NOMO-1 treated with DMSO at 0.1 percent for 48 hours (cell line): Measurements from ENCODE around the gene ARHGEF9.
A peak's percentile ranks its signal among the peaks of the same experiment; 100 is the strongest.

ENCODE experiments used
- DNase-seq: peaks from one replicate; lab custom pipeline; 2025; ENCODE audit not compliant: unreplicated experiment; lab: John Stamatoyannopoulos, UW

The ARHGEF9 gene

GRCh38 chrX:63746715-63747114 lies 38.3 kb downstream of the ARHGEF9 start:
- no peak for DNase-seq

- no peak for DNase-seq
These were observed 38.7 kb downstream of the ARHGEF9 start for GRCh38 chrX:63746278-63746677.

- no peak for DNase-seq
These were observed 40.1 kb downstream of the ARHGEF9 start for GRCh38 chrX:63744850-63745394.

GRCh38 chrX:63743596-63743995 lies 41.4 kb downstream of the ARHGEF9 start:
- peak; percentile 24 for DNase-seq

- DNase-seq = no peak
These were observed 44.6 kb downstream of the ARHGEF9 start for GRCh38 chrX:63740382-63740781.

GRCh38 chrX:63739885-63740284 lies 45.1 kb downstream of the ARHGEF9 start:
- DNase-seq = no peak

- no peak for DNase-seq
These were observed 46.3 kb downstream of the ARHGEF9 start for GRCh38 chrX:63738696-63739095.

GRCh38 chrX:63737131-63737921 lies 47.7 kb downstream of the ARHGEF9 start:
- no peak for DNase-seq

GRCh38 chrX:63735882-63736281 lies 49.1 kb downstream of the ARHGEF9 start:
- no peak for DNase-seq

- no peak for DNase-seq
These were observed 64.7 kb downstream of the ARHGEF9 start for GRCh38 chrX:63720293-63720692.

- no peak for DNase-seq
These were observed 65.4 kb downstream of the ARHGEF9 start for GRCh38 chrX:63719633-63720032.

- no peak for DNase-seq
These were observed 66.9 kb downstream of the ARHGEF9 start for GRCh38 chrX:63718010-63718694.

- no peak for DNase-seq
These were observed 71.5 kb downstream of the ARHGEF9 start for GRCh38 chrX:63713526-63713925.

- DNase-seq = no peak
These were observed 76.2 kb downstream of the ARHGEF9 start for GRCh38 chrX:63708801-63709200.

GRCh38 chrX:63702556-63702955 lies 82.5 kb downstream of the ARHGEF9 start:
- DNase-seq = no peak

- DNase-seq = peak; percentile 29
These were observed 97.9 kb downstream of the ARHGEF9 start for GRCh38 chrX:63686878-63687714.

- DNase-seq = no peak
These were observed 104.6 kb downstream of the ARHGEF9 start for GRCh38 chrX:63680423-63680822.

GRCh38 chrX:63679432-63679831 lies 105.6 kb downstream of the ARHGEF9 start:
- DNase-seq = no peak

- DNase-seq = no peak
These were observed 109.3 kb downstream of the ARHGEF9 start for GRCh38 chrX:63675716-63676115.

GRCh38 chrX:63673896-63674295 lies 111.1 kb downstream of the ARHGEF9 start:
- no peak for DNase-seq

GRCh38 chrX:63664741-63665140 lies 120.3 kb downstream of the ARHGEF9 start:
- DNase-seq = no peak
